ENCODE data around the gene MEA1. TPM values are rescaled to one million over a fixed set of nuclear protein-coding genes. Genes with fewer than 3 reads are reported as not detected.

The MEA1 gene
- total RNA-seq, 4 donors from 2014 or later: 51.5 to 71.2 (median 62.8) TPM

- 83% methylated on average over 6 of the region's 12 CpGs for WGBS
- Histone ChIP-seq H3K4me3 (peak overlapping the region in 3 of 4 donors; percentile 16 to 40 (median 22)), H3K27ac (replicated peaks in 1 of 4) (peak overlapping the region; percentile 52 to 87 (median 74)), H3K36me3 (peaks cover 12 to 44% (median 40%) of the 10 kb centered on the region in 4 donors), H3K4me1 (peaks cover 55 to 72% (median 60%) of the 10 kb centered on the region in 4 donors), H3K9me3 (no peaks in the 10 kb centered on the region), H3K27me3 (no peaks in the 10 kb centered on the region)
- intact Hi-C loops (cut with DNase I): loop anchor here (5.0 to 10.0 kb wide), 2 partner anchors 35 to 112 kb away; partner anchors contain the start of gene CUL7
- TF ChIP-seq EP300 (IDR thresholded peaks at IDR 0.05) (no peak), POLR2AphosphoS5 (IDR thresholded peaks at IDR 0.05) (no peak), POLR2A (IDR thresholded peaks at IDR 0.05; ENCODE audit: low read depth) (no peak)
- TF ChIP-seq, protein P1, sequence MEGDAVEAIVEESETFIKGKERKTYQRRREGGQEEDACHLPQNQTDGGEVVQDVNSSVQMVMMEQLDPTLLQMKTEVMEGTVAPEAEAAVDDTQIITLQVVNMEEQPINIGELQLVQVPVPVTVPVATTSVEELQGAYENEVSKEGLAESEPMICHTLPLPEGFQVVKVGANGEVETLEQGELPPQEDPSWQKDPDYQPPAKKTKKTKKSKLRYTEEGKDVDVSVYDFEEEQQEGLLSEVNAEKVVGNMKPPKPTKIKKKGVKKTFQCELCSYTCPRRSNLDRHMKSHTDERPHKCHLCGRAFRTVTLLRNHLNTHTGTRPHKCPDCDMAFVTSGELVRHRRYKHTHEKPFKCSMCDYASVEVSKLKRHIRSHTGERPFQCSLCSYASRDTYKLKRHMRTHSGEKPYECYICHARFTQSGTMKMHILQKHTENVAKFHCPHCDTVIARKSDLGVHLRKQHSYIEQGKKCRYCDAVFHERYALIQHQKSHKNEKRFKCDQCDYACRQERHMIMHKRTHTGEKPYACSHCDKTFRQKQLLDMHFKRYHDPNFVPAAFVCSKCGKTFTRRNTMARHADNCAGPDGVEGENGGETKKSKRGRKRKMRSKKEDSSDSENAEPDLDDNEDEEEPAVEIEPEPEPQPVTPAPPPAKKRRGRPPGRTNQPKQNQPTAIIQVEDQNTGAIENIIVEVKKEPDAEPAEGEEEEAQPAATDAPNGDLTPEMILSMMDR (IDR thresholded peaks at IDR 0.05): no peak
- DNase-seq (ENCODE audit: extremely low spot score): no peak
Observed at GRCh38 chr6:43016943-43017334, 3.2 kb upstream of the MEA1 start.

DNA sequence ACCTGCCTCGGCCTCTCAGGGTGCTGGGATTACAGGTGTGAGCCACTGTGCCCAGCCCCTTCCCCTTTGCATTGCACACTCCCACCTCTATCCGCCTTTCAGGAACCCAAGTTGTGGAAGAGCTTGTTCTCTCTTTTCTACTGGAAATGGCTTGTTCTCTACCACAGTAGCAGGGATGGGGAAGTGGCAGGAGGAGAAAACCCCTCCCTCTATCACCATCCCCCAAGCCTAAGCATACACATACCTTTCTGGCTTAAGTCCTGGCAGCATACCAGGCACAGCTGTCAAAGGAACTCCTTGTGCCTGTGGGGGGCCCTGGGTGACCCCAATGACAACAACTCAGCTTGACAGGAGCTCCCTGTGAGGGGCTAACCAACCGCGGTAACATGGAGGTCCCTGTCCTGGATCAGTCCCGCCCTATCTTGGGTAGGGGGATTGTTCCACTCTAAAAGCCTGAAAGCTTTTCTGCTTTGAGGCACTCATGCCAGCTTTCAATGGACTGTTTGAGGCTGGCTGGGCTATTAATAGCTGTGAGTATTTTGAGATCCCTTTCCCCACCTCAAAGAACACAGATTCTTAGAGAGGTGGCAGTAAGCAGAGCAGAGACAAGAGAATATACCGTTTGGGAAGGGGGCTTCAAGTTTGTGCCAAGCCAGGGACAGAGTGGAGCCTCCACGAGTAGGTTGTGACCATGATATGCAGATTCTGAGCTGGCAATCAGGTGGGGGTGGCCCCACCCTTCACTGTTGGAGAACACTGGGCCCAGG is 2.6 kb upstream of the MEA1 start:
- H3K36me3 ChIP-seq: peaks cover 12 to 50% (median 46%) of the 10 kb centered on the region in 4 donors
- 63% methylated on average over 7 of the region's 7 CpGs for WGBS
- H3K27me3 ChIP-seq: no peaks in the 10 kb centered on the region
- no peak for TF ChIP-seq POLR2A (IDR thresholded peaks at IDR 0.05; ENCODE audit: low read depth)
- no peak for TF ChIP-seq EP300 (IDR thresholded peaks at IDR 0.05)
- no peak for TF ChIP-seq POLR2AphosphoS5 (IDR thresholded peaks at IDR 0.05)
- peak overlapping the region; percentile 52 to 87 (median 74) for H3K27ac ChIP-seq (replicated peaks in 1 of 4)
- peaks cover 55 to 75% (median 62%) of the 10 kb centered on the region in 4 donors for H3K4me1 ChIP-seq
- H3K9me3 ChIP-seq: no peaks in the 10 kb centered on the region
- DNase-seq (ENCODE audit: extremely low spot score): no peak
- intact Hi-C loops (cut with DNase I): loop anchor here (5.0 to 10.0 kb wide), 2 partner anchors 36 to 112 kb away; partner anchors contain the start of gene CUL7
- H3K4me3 ChIP-seq: peak overlapping the region in 3 of 4 donors; percentile 16 to 40 (median 22)

- H3K36me3 ChIP-seq: peaks cover 26 to 57% (median 53%) of the 10 kb centered on the region in 4 donors
- peak overlapping the region; percentile 77 to 84 (median 81) for H3K4me3 ChIP-seq
- WGBS: under 1% methylated on average over 7 of the region's 7 CpGs
- intact Hi-C loops (cut with DNase I): loop anchor here (5.0 to 10.0 kb wide), 2 partner anchors 110 to 128 kb away; no protein-coding TSS in a partner anchor
- no peaks in the 10 kb centered on the region for H3K9me3 ChIP-seq
- H3K27me3 ChIP-seq: no peaks in the 10 kb centered on the region
- H3K4me1 ChIP-seq: peaks cover 46 to 58% (median 53%) of the 10 kb centered on the region in 4 donors
- TF ChIP-seq EP300 (IDR thresholded peaks at IDR 0.05): no peak
- TF ChIP-seq, protein P1 (IDR thresholded peaks at IDR 0.05): no peak
- H3K27ac ChIP-seq (replicated peaks in 1 of 4): peak overlapping the region; percentile 85 to 87 (median 85)
- no peak for DNase-seq (ENCODE audit: extremely low spot score)
Observed at GRCh38 chr6:43014434-43014909, 726 bp upstream of the MEA1 start.

- H3K9me3 ChIP-seq: no peaks in the 10 kb centered on the region
- H3K4me1 ChIP-seq: peaks cover 46 to 58% (median 51%) of the 10 kb centered on the region in 4 donors
- peak overlapping the region; percentile 85 to 87 (median 86) for H3K27ac ChIP-seq (replicated peaks in 1 of 4)
- no peaks in the 10 kb centered on the region for H3K27me3 ChIP-seq
- intact Hi-C loops (cut with DNase I): loop anchor here (5.0 to 10.0 kb wide), 2 partner anchors 108 to 129 kb away; no protein-coding TSS in a partner anchor
- peaks cover 24 to 57% (median 53%) of the 10 kb centered on the region in 4 donors for H3K36me3 ChIP-seq
- WGBS: 3% methylated on average over 22 of the region's 25 CpGs
- DNase-seq (ENCODE audit: extremely low spot score): peak; percentile 93
- TF ChIP-seq, protein P1 (IDR thresholded peaks at IDR 0.05): no peak
- no peak for TF ChIP-seq EP300 (IDR thresholded peaks at IDR 0.05)
- TF ChIP-seq POLR2AphosphoS5 (IDR thresholded peaks at IDR 0.05): no peak
- no peak for TF ChIP-seq POLR2A (IDR thresholded peaks at IDR 0.05; ENCODE audit: low read depth)
- peak overlapping the region; percentile 77 to 84 (median 81) for H3K4me3 ChIP-seq
Observed at GRCh38 chr6:43013097-43013842, 476 bp downstream of the MEA1 start.

Data from esophagus muscularis mucosa (tissue), 4 donors.